ENCODE measurements around the gene NAPG.

- TF ChIP-seq CTCF (IDR thresholded peaks at IDR 0.05) (no peak), POLR2A (IDR thresholded peaks at IDR 0.05) (no peak)
These were observed 40.4 kb upstream of the NAPG start for GRCh38 chr18:10485475-10485874.
